Pancreas (tissue), 10 donors: ENCODE results near the gene PDGFRA. TPM values are rescaled to one million over a fixed set of nuclear protein-coding genes. Genes with fewer than 3 reads are reported as not detected.

Experiments used
- ATAC-seq, 4 donors: fragments of 200-7000 bp; cut with Tn5 transposase; one replicate each; pipeline versions ENCODE4 v1.8.0 to v1.9.1; 2020; ENCODE audit warnings: mild to moderate bottlenecking in 4 of 4, moderate library complexity in 4 of 4
- DNase-seq, 6 donors: peaks; one replicate each; pipeline ENCODE4 v3.0.0-alpha.2; 2020
- FAIRE-seq: peaks from 2 replicates; lab custom pipeline; 2012; peaks lifted over from hg19 to GRCh38; lab: Jason Lieb, UNC
- H3K27ac ChIP-seq, 4 donors: fragments of 200-600 bp; sonication (generic); 1 replicate in 3 of 4; 2 replicates in 1 of 4; pipeline versions ENCODE4 v1.5.0 to v1.8.0; 2020
- H3K27me3 ChIP-seq, 4 donors: fragments of 200-600 bp; one replicate each; pipeline ENCODE4 v1.8.0; 2021
- H3K36me3 ChIP-seq, 3 donors: fragments of 200-600 bp; sonication (generic) in 1 of 3; one replicate each; pipeline versions ENCODE4 v1.5.0 to v1.8.0; 2020 to 2021
- H3K4me1 ChIP-seq, 3 donors: fragments of 200-600 bp; one replicate each; pipeline ENCODE4 v1.8.0; 2021
- H3K4me3 ChIP-seq, 4 donors: fragments of 200-600 bp; sonication (generic) in 2 of 4; one replicate each; pipeline versions ENCODE4 v1.5.0 to v1.8.0; 2020 to 2021
- H3K9me3 ChIP-seq, 4 donors: fragments of 200-600 bp; one replicate each; pipeline ENCODE4 v1.8.0; 2021
- CTCF ChIP-seq, 4 donors: fragments of 200-600 bp; sonication (generic) in 3 of 4; IDR thresholded peaks; one replicate each; pipeline versions ENCODE4 v1.5.0 to v1.8.0; 2021; ENCODE audit warnings: antibody characterized with exemption in 4 of 4
- WGBS, 2 donors: extraction: QIAGEN DNeasy Blood & Tissue Kit; methylation state at CpG; one replicate each; pipeline ENCODE4 v1.1.7; 2013; 5-methylcytosine and 5-hydroxymethylcytosine counted together
- intact Hi-C, 3 donors: fragments of 100-400 bp; cut with DNase I; formaldehyde crosslinking; loops; one replicate each; pipeline versions ENCODE4 v1.11.1 to v1.14.2; 2022
- polyA plus RNA-seq, 2 donors: library from polyadenylated mRNA; stranded (reverse); fragments of 200-250 nt; gene quantifications; one replicate each; pipeline ENCODE4 v1.2.3, GENCODE V29; 2013
- total RNA-seq, 6 donors: library from RNA; stranded (reverse); fragmentation: NEBNext Ultra II Directional in 4 of 6; extraction: Animal tissue kit (Norgen Biotek cat#: 25700) in 4 of 6; gene quantifications; one replicate each; pipeline versions ENCODE4 v1.2.1 to v1.2.4, GENCODE V29; 2021 to 2023
- donor health status: healthy with polysubstance abuse.
- donor health status: DM: no; HTN: no; CAD: no; lungs with moderate emphysema.
- donor health status: DM: no; HTN: no; CAD: no.
- donor health status: control.
- donor health status: control.
- donor health status: Bipolar disorder and iron deficiency.
- donor health status: DM: yes; HTN: yes; CAD: no.
- donor health status: DM: no; HTN: no; CAD: no.
- donor health status: DM: no; HTN: no; CAD: no.
- donor health status: DM: yes; HTN: yes; CAD: no.

The PDGFRA gene
- total and polyA plus RNA-seq, 8 donors, result 2.6 to 43.0 (median 11.1) TPM

- no peak for TF ChIP-seq CTCF (IDR thresholded peaks at IDR 0.05)
- no peak for FAIRE-seq
- no peaks in the 10 kb centered on the region for H3K9me3 ChIP-seq
- H3K27me3 ChIP-seq, result no peaks in the 10 kb centered on the region
- peak; percentile 55 to 72 (median 58) for ATAC-seq
- 0 to 3% methylated on average over 1 of the region's 1 CpG for WGBS, 2 donors
- peaks cover 19 to 34% (median 30%) of the 10 kb centered on the region in 3 donors for H3K4me1 ChIP-seq
- no peaks in the 10 kb centered on the region for H3K36me3 ChIP-seq
- peak in 3 of 6 donors; percentile 37 to 45 (median 38) for DNase-seq
- intact Hi-C loops, result no loop called here
- peak overlapping the region in 2 of 4 donors; percentile 65 to 72 for H3K27ac ChIP-seq
- no peak overlapping the region for H3K4me3 ChIP-seq
Observed at GRCh38 chr4:54277691-54278090, 48.6 kb downstream of the PDGFRA start.

GRCh38 chr4:54278216-54278615, 49.1 kb downstream of the PDGFRA start:
- H3K27me3 ChIP-seq, result no peaks in the 10 kb centered on the region
- 82 to 89% methylated on average over 2 of the region's 2 CpGs for WGBS, 2 donors
- DNase-seq (no peak), ATAC-seq (no peak), FAIRE-seq (no peak)
- H3K27ac ChIP-seq, result peak overlapping the region in 2 of 4 donors; percentile 65 to 72
- H3K36me3 ChIP-seq, result no peaks in the 10 kb centered on the region
- H3K4me1 ChIP-seq, result peaks cover 19 to 34% (median 30%) of the 10 kb centered on the region in 3 donors
- TF ChIP-seq CTCF (IDR thresholded peaks at IDR 0.05), result no peak
- H3K9me3 ChIP-seq, result no peaks in the 10 kb centered on the region
- intact Hi-C loops, result no loop called here
- no peak overlapping the region for H3K4me3 ChIP-seq

GRCh38 chr4:54281054-54281766, 52.1 kb downstream of the PDGFRA start:
- H3K27ac ChIP-seq, result peak overlapping the region; percentile 16 to 80 (median 47)
- H3K27me3 ChIP-seq, result no peaks in the 10 kb centered on the region
- H3K4me3 ChIP-seq, result no peak overlapping the region
- WGBS, 2 donors, result 6 to 9% methylated on average over 6 of the region's 6 CpGs
- no peaks in the 10 kb centered on the region for H3K9me3 ChIP-seq
- no peak for TF ChIP-seq CTCF (IDR thresholded peaks at IDR 0.05)
- peaks cover 19 to 34% (median 30%) of the 10 kb centered on the region in 3 donors for H3K4me1 ChIP-seq
- intact Hi-C loops, result no loop called here
- peak; percentile 94 to 97 (median 95) for ATAC-seq
- DNase-seq, result peak; percentile 71 to 89 (median 88)
- peak; percentile 51 for FAIRE-seq
- no peaks in the 10 kb centered on the region for H3K36me3 ChIP-seq

GRCh38 chr4:54282837-54283236, 53.7 kb downstream of the PDGFRA start:
- Histone ChIP-seq H3K4me3 (no peak overlapping the region), H3K27me3 (no peaks in the 10 kb centered on the region), H3K9me3 (no peaks in the 10 kb centered on the region), H3K27ac (no peak overlapping the region), H3K36me3 (no peaks in the 10 kb centered on the region), H3K4me1 (peaks cover 11 to 21% (median 20%) of the 10 kb centered on the region in 3 donors)
- FAIRE-seq, result no peak
- intact Hi-C loops, result no loop called here
- TF ChIP-seq CTCF (IDR thresholded peaks at IDR 0.05), result no peak
- no peak for DNase-seq
- 81 to 84% methylated on average over 4 of the region's 4 CpGs for WGBS, 2 donors
- ATAC-seq, result no peak

- no peaks in the 10 kb centered on the region for H3K9me3 ChIP-seq
- H3K27me3 ChIP-seq, result no peaks in the 10 kb centered on the region
- 75 to 76% methylated on average over 2 of the region's 2 CpGs for WGBS, 2 donors
- intact Hi-C loops, result no loop called here
- H3K4me1 ChIP-seq, result no peaks in the 10 kb centered on the region
- H3K27ac ChIP-seq, result no peak overlapping the region
- no peak for DNase-seq
- no peak overlapping the region for H3K4me3 ChIP-seq
- FAIRE-seq, result no peak
- H3K36me3 ChIP-seq, result no peaks in the 10 kb centered on the region
- TF ChIP-seq CTCF (IDR thresholded peaks at IDR 0.05), result no peak
- no peak for ATAC-seq
Observed at GRCh38 chr4:54289316-54289715, 60.2 kb downstream of the PDGFRA start.
